B cell (primary cell): ENCODE measurements around the gene GABPB2. TPM values are rescaled to one million over a fixed set of nuclear protein-coding genes. Genes with fewer than 3 reads are reported as not detected.
"Not testable (repeated sequence)": the region's sequence is repeated elsewhere in the genome, so short reads cannot be mapped to it uniquely, and the experiment has no call there.

ENCODE experiments used
- ATAC-seq: fragments of 200-7000 bp; cut with Tn5 transposase; one replicate; pipeline ENCODE4 v1.10.0; 2021; ENCODE audit warnings: low read depth, mild to moderate bottlenecking, moderate number of reproducible peaks, moderate library complexity
- CTCF ChIA-PET: fragments of 350-600 bp; sonication (Branson Sonifier 250); formaldehyde crosslinking; loops from one replicate; lab custom pipeline; 2021; ENCODE audit warnings: antibody characterized with exemption, inconsistent platforms; lab: Charles Lee
- POLR2A ChIA-PET: fragments of 350-600 bp; sonication (Branson Sonifier 250); formaldehyde crosslinking; loops from one replicate; lab custom pipeline; 2021; ENCODE audit warnings: antibody characterized with exemption; lab: Charles Lee
- DNase-seq: peaks from one replicate; pipeline ENCODE4 v3.0.0; 2013
- H2AFZ ChIP-seq: 2 replicates; pipeline ENCODE4 v1.6.1; 2012; ENCODE audit warnings: mild to moderate bottlenecking, low read depth, low read length; ENCODE audit not compliant: insufficient read depth, poor library complexity, severe bottlenecking
- H3K27ac ChIP-seq, 2 donors: 1 replicate in 1 of 2; 2 replicates in 1 of 2; pipeline ENCODE4 v1.5.1; 2012 to 2013; ENCODE audit warnings: low read length in 2 of 2, mild to moderate bottlenecking in 2 of 2, moderate library complexity in 1 of 2
- H3K27me3 ChIP-seq, 4 experiments: fragments of 200-600 bp in 1 of 4; sonication (generic) in 1 of 4; replicated peaks in 1 of 4; 1 replicate in 2 of 4; 2 replicates in 2 of 4; pipeline versions ENCODE4 v1.6.1 to v1.7.0; 2013 to 2016; ENCODE audit warnings: low read length in 3 of 4, mild to moderate bottlenecking in 2 of 4, mixed read lengths in 1 of 4, moderate library complexity in 1 of 4; ENCODE audit not compliant: insufficient read depth in 4 of 4, control insufficient read depth in 3 of 4; ENCODE audit errors: control extremely low read depth in 1 of 4
- H3K36me3 ChIP-seq, 2 experiments: replicated peaks in 1 of 2; 1 replicate in 1 of 2; 2 replicates in 1 of 2; pipeline versions ENCODE4 v1.6.1 to v1.7.1; 2013; ENCODE audit warnings: low read length in 1 of 2; ENCODE audit not compliant: insufficient read depth in 2 of 2, control insufficient read depth in 1 of 2; ENCODE audit errors: control extremely low read depth in 1 of 2, extremely low read depth in 1 of 2
- H3K4me1 ChIP-seq, 2 donors: fragments of 200-600 bp in 1 of 2; sonication (generic) in 1 of 2; 1 replicate in 1 of 2; 2 replicates in 1 of 2; pipeline versions ENCODE4 v1.5.1 to v1.6.1; 2013 to 2017; ENCODE audit warnings: low read length in 2 of 2; ENCODE audit not compliant: control insufficient read depth in 2 of 2, insufficient read depth in 2 of 2
- H3K4me2 ChIP-seq: replicated peaks from 2 replicates; pipeline ENCODE3; 2012; ENCODE audit warnings: mild to moderate bottlenecking, low read depth, low read length; ENCODE audit not compliant: poor library complexity, severe bottlenecking
- H3K4me3 ChIP-seq, 5 experiments: fragments of 200-600 bp in 1 of 5; sonication (generic) in 1 of 5; 1 replicate in 3 of 5; 2 replicates in 2 of 5; pipeline versions ENCODE4 v1.5.1 to v1.7.0; 2011 to 2016; ENCODE audit warnings: low read length in 4 of 5, mild to moderate bottlenecking in 4 of 5, low read depth in 2 of 5, control low read depth in 1 of 5, moderate library complexity in 1 of 5; ENCODE audit not compliant: insufficient read depth in 1 of 5; ENCODE audit errors: control extremely low read depth in 1 of 5, extremely low read depth in 1 of 5
- H3K79me2 ChIP-seq: fragments of 200-600 bp; sonication (generic); one replicate; pipeline ENCODE4 v1.6.0; 2016; ENCODE audit warnings: low read length; ENCODE audit not compliant: control insufficient read depth, insufficient read depth
- H3K9ac ChIP-seq: fragments of 200-600 bp; sonication (generic); 2 replicates; pipeline ENCODE4 v1.6.1; 2017; ENCODE audit warnings: mild to moderate bottlenecking, low read length, moderate library complexity
- H3K9me3 ChIP-seq, 3 donors: one replicate each; pipeline versions ENCODE4 v1.6.1 to v1.7.1; 2013; ENCODE audit warnings: low read length in 2 of 3; ENCODE audit not compliant: control insufficient read depth in 2 of 3, insufficient read depth in 1 of 3; ENCODE audit errors: control extremely low read depth in 1 of 3
- H4K20me1 ChIP-seq: 2 replicates; pipeline ENCODE4 v1.6.0; 2012; ENCODE audit warnings: mild to moderate bottlenecking, low read length; ENCODE audit not compliant: insufficient read depth, control insufficient read depth, poor library complexity, severe bottlenecking
- H3K27ac Mint-ChIP-seq: one replicate; pipeline ENCODE4 v1.8.0; 2021; ENCODE audit warnings: mixed read lengths
- H3K27me3 Mint-ChIP-seq: one replicate; pipeline ENCODE4 v1.8.0; 2021; ENCODE audit warnings: mixed read lengths
- H3K4me1 Mint-ChIP-seq: one replicate; pipeline ENCODE4 v1.8.0; 2021; ENCODE audit warnings: mixed read lengths
- H3K4me3 Mint-ChIP-seq: one replicate; pipeline ENCODE4 v1.8.0; 2021; ENCODE audit warnings: mixed read lengths
- H3K9me3 Mint-ChIP-seq: one replicate; pipeline ENCODE4 v1.8.0; 2022; ENCODE audit warnings: mixed read lengths; ENCODE audit not compliant: insufficient read depth
- EZH2 ChIP-seq: IDR thresholded peaks from 2 replicates; pipeline ENCODE4 v1.6.1; 2012; ENCODE audit warnings: borderline replicate concordance, low read depth, mild to moderate bottlenecking, moderate library complexity, low read length; ENCODE audit not compliant: insufficient read depth, poor library complexity, severe bottlenecking
- WGBS: methylation state at CpG from one replicate; pipeline ENCODE4 v1.1.5; 2013; ENCODE audit warnings: missing lambda C conversion rate; ENCODE audit not compliant: insufficient coverage; 5-methylcytosine and 5-hydroxymethylcytosine counted together
- intact Hi-C: fragments of 100-400 bp; cut with micrococcal nuclease; formaldehyde crosslinking; loops from one replicate; pipeline ENCODE4 v1.10.0; 2022
- polyA plus RNA-seq: library from polyadenylated mRNA; depleted of rRNA; stranded (reverse); fragments of >200 nt; gene quantifications from 2 replicates; pipeline ENCODE4 v1.2.3, GENCODE V29; 2012
- total RNA-seq, 2 donors: library from RNA; stranded (reverse); fragments of 120-200 nt in 1 of 2; gene quantifications; 1 replicate in 1 of 2; 2 replicates in 1 of 2; pipeline versions ENCODE4 v1.2.3 to v1.2.4, GENCODE V29; 2013 to 2022
- TF ChIP-seq, protein P1 (sequence below): fragments of 200-600 bp; IDR thresholded peaks from one replicate; pipeline ENCODE4 v1.8.0; 2022; ENCODE audit warnings: antibody characterized with exemption, mild to moderate bottlenecking

The GABPB2 gene
- total and polyA plus RNA-seq, 2 donors (not counting 1 experiment from before 2014, with no cell fraction given): 15.1 to 22.4 TPM

- no peak overlapping the region for H3K4me3 Mint-ChIP-seq
- ChIA-PET POLR2A (interaction anchor here (0.6 to 3.0 kb wide), 2 partner anchors 24 to 314 kb away, joined by 5 to 13 read pairs; partner anchors contain the start of gene C1orf56), CTCF (interaction anchor here (0.6 to 5.9 kb wide), 8 partner anchors 14 to 90 kb away, joined by 3 to 82 read pairs (median 4); partner anchors contain the start of genes C1orf56, CDC42SE1 and MLLT11)
- no peak overlapping the region for H2AFZ ChIP-seq
- no peak overlapping the region for H3K4me2 ChIP-seq
- ATAC-seq (no peak), DNase-seq (no peak)
- H3K27me3 ChIP-seq: no peaks in the 10 kb centered on the region
- H3K27ac ChIP-seq: no peak overlapping the region
- H4K20me1 ChIP-seq: no peaks in the 10 kb centered on the region
- H3K36me3 ChIP-seq: peaks cover 0 to 4% of the 10 kb centered on the region in 2 experiments
- H3K4me3 ChIP-seq: no peak overlapping the region
- H3K9me3 ChIP-seq: no peaks in the 10 kb centered on the region
- no peak overlapping the region for H3K27ac Mint-ChIP-seq
- no peaks in the 10 kb centered on the region for H3K9me3 Mint-ChIP-seq
- TF ChIP-seq, protein P1, sequence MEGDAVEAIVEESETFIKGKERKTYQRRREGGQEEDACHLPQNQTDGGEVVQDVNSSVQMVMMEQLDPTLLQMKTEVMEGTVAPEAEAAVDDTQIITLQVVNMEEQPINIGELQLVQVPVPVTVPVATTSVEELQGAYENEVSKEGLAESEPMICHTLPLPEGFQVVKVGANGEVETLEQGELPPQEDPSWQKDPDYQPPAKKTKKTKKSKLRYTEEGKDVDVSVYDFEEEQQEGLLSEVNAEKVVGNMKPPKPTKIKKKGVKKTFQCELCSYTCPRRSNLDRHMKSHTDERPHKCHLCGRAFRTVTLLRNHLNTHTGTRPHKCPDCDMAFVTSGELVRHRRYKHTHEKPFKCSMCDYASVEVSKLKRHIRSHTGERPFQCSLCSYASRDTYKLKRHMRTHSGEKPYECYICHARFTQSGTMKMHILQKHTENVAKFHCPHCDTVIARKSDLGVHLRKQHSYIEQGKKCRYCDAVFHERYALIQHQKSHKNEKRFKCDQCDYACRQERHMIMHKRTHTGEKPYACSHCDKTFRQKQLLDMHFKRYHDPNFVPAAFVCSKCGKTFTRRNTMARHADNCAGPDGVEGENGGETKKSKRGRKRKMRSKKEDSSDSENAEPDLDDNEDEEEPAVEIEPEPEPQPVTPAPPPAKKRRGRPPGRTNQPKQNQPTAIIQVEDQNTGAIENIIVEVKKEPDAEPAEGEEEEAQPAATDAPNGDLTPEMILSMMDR: no peak
- TF ChIP-seq EZH2: no peak
- WGBS: 94% methylated on average over 13 of the region's 13 CpGs
- no peaks in the 10 kb centered on the region for H3K27me3 Mint-ChIP-seq
- H3K9ac ChIP-seq: no peak overlapping the region
- intact Hi-C loops: loop anchor here (5.0 kb wide), 1 partner anchor 180 kb away; the partner anchor contains the start of gene PSMD4
- peaks cover 13 to 18% of the 10 kb centered on the region in 2 donors for H3K4me1 ChIP-seq
- peaks cover 17% of the 10 kb centered on the region for H3K4me1 Mint-ChIP-seq
- peaks cover 26% of the 10 kb centered on the region for H3K79me2 ChIP-seq
These were observed 1.7 kb downstream of the GABPB2 start for GRCh38 chr1:151072224-151072623.

DNA sequence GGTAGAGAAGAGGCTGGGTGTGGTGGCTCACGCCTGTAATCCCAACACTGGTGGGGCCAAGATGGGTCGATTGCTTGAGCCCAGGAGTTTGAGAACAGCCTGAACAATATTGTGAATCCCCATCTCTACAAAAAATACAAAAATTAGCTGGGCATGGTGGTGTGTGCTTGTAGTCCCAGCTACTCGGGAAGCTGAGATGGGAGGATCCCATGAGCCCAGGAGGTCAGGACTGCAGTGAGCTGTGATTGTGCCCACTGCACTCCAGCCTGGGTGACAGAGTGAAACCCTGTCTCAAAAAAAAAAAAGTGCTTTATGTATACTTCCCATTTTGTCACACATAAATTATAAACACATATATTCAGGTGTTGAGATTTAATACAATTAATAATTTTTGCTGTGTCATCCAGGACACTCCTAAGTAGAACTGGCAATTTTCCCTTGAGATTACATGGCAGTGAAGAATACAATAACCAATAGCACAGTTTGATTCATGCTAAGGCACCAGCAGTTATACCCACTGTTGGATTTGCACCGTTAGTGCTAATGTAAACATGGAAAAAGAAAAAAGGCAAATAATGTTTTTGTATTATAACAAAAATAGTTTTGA lies 15.5 kb downstream of the GABPB2 start:
- Histone ChIP-seq H2AFZ (no peak overlapping the region), H3K9ac (no peak overlapping the region), H3K4me3 (no peak overlapping the region), H3K4me1 (peaks cover 0 to 4% of the 10 kb centered on the region in 2 donors), H3K79me2 (no peaks in the 10 kb centered on the region), H3K27me3 (no peaks in the 10 kb centered on the region), H3K36me3 (no peaks in the 10 kb centered on the region), H3K9me3 (no peaks in the 10 kb centered on the region), H3K4me2 (no peak overlapping the region), H3K27ac (no peak overlapping the region), H4K20me1 (no peaks in the 10 kb centered on the region)
- WGBS: no CpG with 5 or more reads among the region's 4 CpGs
- POLR2A ChIA-PET: interaction anchor here (0.6 kb wide), 1 partner anchor 83 kb away, joined by 5 read pairs; no protein-coding TSS in a partner anchor
- H3K4me3 Mint-ChIP-seq: no peak overlapping the region
- ATAC-seq (no peak), DNase-seq (no peak)
- H3K9me3 Mint-ChIP-seq: no peaks in the 10 kb centered on the region
- intact Hi-C loops: no loop called here
- no peak overlapping the region for H3K27ac Mint-ChIP-seq
- CTCF ChIA-PET: interaction anchor here (0.6 to 2.5 kb wide), 4 partner anchors 14 to 554 kb away, joined by 3 to 14 read pairs (median 4); no protein-coding TSS in a partner anchor
- no peak for TF ChIP-seq EZH2
- TF ChIP-seq, protein P1: no peak
- H3K4me1 Mint-ChIP-seq: peaks cover 5% of the 10 kb centered on the region
- no peaks in the 10 kb centered on the region for H3K27me3 Mint-ChIP-seq

DNA sequence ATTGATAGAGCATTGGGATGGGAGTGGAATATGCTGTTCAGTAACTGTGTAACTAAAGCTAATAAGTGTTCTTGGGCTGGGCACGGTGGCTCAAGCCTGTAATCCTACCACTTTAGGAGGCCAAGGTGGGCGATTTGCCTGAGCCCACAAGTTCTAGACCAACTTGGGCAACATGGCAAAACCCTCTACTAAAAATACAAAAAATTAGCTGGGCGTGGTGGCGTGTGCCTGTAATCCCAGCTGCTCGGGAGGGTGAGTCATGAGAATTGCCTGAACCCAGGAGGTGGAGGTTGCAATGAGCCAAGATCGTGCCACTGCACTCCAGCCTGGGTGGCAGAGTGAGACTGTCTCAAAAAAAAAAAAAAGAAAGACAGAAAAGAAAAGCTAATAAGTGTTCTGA lies 26.9 kb downstream of the GABPB2 start:
- H3K9me3 ChIP-seq, H3K4me1 ChIP-seq, H3K4me3 ChIP-seq, H3K9me3 Mint-ChIP-seq, H3K27ac Mint-ChIP-seq, H3K27me3 Mint-ChIP-seq, H2AFZ ChIP-seq, H3K4me3 Mint-ChIP-seq, POLR2A ChIA-PET, H3K9ac ChIP-seq, H3K27me3 ChIP-seq, H3K79me2 ChIP-seq, H3K4me1 Mint-ChIP-seq, H3K27ac ChIP-seq, H4K20me1 ChIP-seq, H3K36me3 ChIP-seq, ATAC-seq, intact Hi-C loops, DNase-seq, H3K4me2 ChIP-seq: not testable (repeated sequence)
- WGBS: 94% methylated on average over 5 of the region's 6 CpGs
- CTCF ChIA-PET: interaction anchor here (0.6 to 10.3 kb wide), 3 partner anchors 9 to 57 kb away, joined by 3 to 227 read pairs (median 4); partner anchors contain the start of gene TNFAIP8L2
